AG04450 (cell line): ENCODE results near the gene GPBP1. TPM values are rescaled to one million over a fixed set of nuclear protein-coding genes. Genes with fewer than 3 reads are reported as not detected.

ENCODE experiments used
- CTCF ChIA-PET: fragments of 300-600, 350-600 bp; formaldehyde crosslinking; extraction: SDS; loops from one replicate; lab custom pipeline; 2022; ENCODE audit warnings: antibody characterized with exemption, inconsistent platforms; lab: Charles Lee
- POLR2A ChIA-PET: fragments of 350-600 bp; formaldehyde crosslinking; extraction: SDS; loops from one replicate; lab custom pipeline; 2021; ENCODE audit warnings: antibody characterized with exemption, inconsistent platforms; lab: Yijun Ruan, JAX
- DNase-seq: peaks from one replicate; pipeline ENCODE4 v3.0.0-alpha.2; 2011; ENCODE audit warnings: low read depth, low spot score
- H3K27ac ChIP-seq: one replicate; pipeline ENCODE4 v1.5.1; 2012; ENCODE audit warnings: low read depth, low read length, control low read depth
- H3K27me3 ChIP-seq: one replicate; pipeline ENCODE4 v1.6.0; 2012; ENCODE audit warnings: low read length; ENCODE audit not compliant: control insufficient read depth, insufficient read depth
- H3K4me3 ChIP-seq: 2 replicates; pipeline ENCODE4 v1.5.1; 2011; ENCODE audit warnings: mild to moderate bottlenecking, low read depth, low read length, control low read depth
- H3K9me3 ChIP-seq: 2 replicates; pipeline ENCODE4 v1.5.1; 2012; ENCODE audit warnings: low read length; ENCODE audit not compliant: control insufficient read depth, insufficient read depth
- CTCF ChIP-seq: IDR thresholded peaks from 2 replicates; pipeline ENCODE4 v1.5.1; 2011; ENCODE audit warnings: low read depth, low read length, control low read depth, inconsistent platforms
- polyA plus RNA-seq: library from polyadenylated mRNA; depleted of rRNA; stranded (reverse); fragments of >200 nt; gene quantifications from 2 replicates; pipeline ENCODE4 v1.2.3, GENCODE V29; 2011

The GPBP1 gene
- polyA plus RNA-seq, 1 experiment = 67.7 TPM

- Histone ChIP-seq H3K27ac (no peak overlapping the region), H3K9me3 (no peaks in the 10 kb centered on the region), H3K4me3 (no peak overlapping the region), H3K27me3 (no peaks in the 10 kb centered on the region)
- CTCF ChIA-PET = no interaction called here
- TF ChIP-seq CTCF = no peak
- DNase-seq = no peak
- POLR2A ChIA-PET = interaction anchor here (0.7 kb wide), 1 partner anchor 1273 kb away, joined by 8 read pairs; no protein-coding TSS in a partner anchor
Observed at GRCh38 chr5:57207681-57208080, 33.8 kb downstream of the GPBP1 start.

GRCh38 chr5:57209316-57210040, 35.6 kb downstream of the GPBP1 start:
- no peak overlapping the region for H3K4me3 ChIP-seq
- CTCF ChIA-PET = no interaction called here

GRCh38 chr5:57210633-57211032, 36.8 kb downstream of the GPBP1 start:
- Histone ChIP-seq H3K4me3 (no peak overlapping the region), H3K27ac (no peak overlapping the region), H3K27me3 (no peaks in the 10 kb centered on the region), H3K9me3 (no peaks in the 10 kb centered on the region)
- CTCF ChIA-PET = no interaction called here
- no peak for DNase-seq
- POLR2A ChIA-PET = no interaction called here
- TF ChIP-seq CTCF = no peak

More at GRCh38 chr5:57209316-57210040, 35.6 kb downstream of the GPBP1 start:
- TF ChIP-seq CTCF = no peak
- H3K27me3 ChIP-seq = no peaks in the 10 kb centered on the region
- no peaks in the 10 kb centered on the region for H3K9me3 ChIP-seq
- DNase-seq = no peak
- H3K27ac ChIP-seq = no peak overlapping the region
- POLR2A ChIA-PET = no interaction called here

GRCh38 chr5:57211039-57211438, 37.2 kb downstream of the GPBP1 start:
- Histone ChIP-seq H3K27me3 (no peaks in the 10 kb centered on the region), H3K4me3 (no peak overlapping the region), H3K27ac (no peak overlapping the region), H3K9me3 (no peaks in the 10 kb centered on the region)
- ChIA-PET POLR2A (no interaction called here), CTCF (no interaction called here)
- DNase-seq = no peak
- no peak for TF ChIP-seq CTCF

- no peak overlapping the region for H3K4me3 ChIP-seq
- POLR2A ChIA-PET = no interaction called here
- H3K27ac ChIP-seq = no peak overlapping the region
- no peaks in the 10 kb centered on the region for H3K9me3 ChIP-seq
- CTCF ChIA-PET = interaction anchor here (0.7 to 1.6 kb wide), 3 partner anchors 39 to 316 kb away, joined by 3 to 5 read pairs (median 4); no protein-coding TSS in a partner anchor
- no peaks in the 10 kb centered on the region for H3K27me3 ChIP-seq
- no peak for DNase-seq
- no peak for TF ChIP-seq CTCF
Observed at GRCh38 chr5:57215629-57216195, 41.9 kb downstream of the GPBP1 start.
